Measurements from ENCODE around the gene ASCC3. TPM values are rescaled to one million over a fixed set of nuclear protein-coding genes. Genes with fewer than 3 reads are reported as not detected.

Gene ASCC3
- total and polyA plus RNA-seq, 7 donors, result 6.0 to 27.1 (median 22.4) TPM

DNA sequence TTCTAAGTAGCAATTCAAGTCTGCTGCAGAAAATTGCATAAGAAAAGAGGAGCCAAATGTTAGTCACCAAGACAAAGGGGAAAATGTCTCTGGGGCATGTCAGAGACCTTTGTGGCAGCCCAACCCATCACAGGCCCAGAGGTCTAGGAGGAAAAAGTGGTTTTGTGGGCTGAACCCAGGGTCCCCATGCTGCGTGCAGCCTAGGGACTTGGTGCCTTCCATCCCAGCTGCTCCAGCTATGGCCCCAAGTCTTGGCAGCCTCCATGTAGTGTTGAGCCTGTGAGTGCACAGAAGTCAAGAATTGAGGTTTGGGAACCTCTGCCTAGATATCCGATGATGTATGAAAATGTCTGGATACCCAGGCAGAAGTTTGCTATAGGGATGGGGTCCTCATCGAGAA, 181.1 kb downstream of the ASCC3 start:
- intact Hi-C loops (cut with DNase I), result no loop called here
- Histone ChIP-seq H3K4me3 (no peak overlapping the region), H3K27ac (no peak overlapping the region), H3K27me3 (no peaks in the 10 kb centered on the region), H3K9me3 (no peaks in the 10 kb centered on the region), H3K36me3 (no peaks in the 10 kb centered on the region), H3K4me1 (no peaks in the 10 kb centered on the region)
- WGBS, 2 donors, result 96 to 99% methylated on average over 3 of the region's 3 CpGs
- TF ChIP-seq POLR2AphosphoS5 (IDR thresholded peaks at IDR 0.05) (no peak), POLR2A (IDR thresholded peaks at IDR 0.05) (no peak), CTCF (IDR thresholded peaks at IDR 0.05) (no peak), EP300 (IDR thresholded peaks at IDR 0.05) (no peak)
- DNase-seq, result no peak

DNA sequence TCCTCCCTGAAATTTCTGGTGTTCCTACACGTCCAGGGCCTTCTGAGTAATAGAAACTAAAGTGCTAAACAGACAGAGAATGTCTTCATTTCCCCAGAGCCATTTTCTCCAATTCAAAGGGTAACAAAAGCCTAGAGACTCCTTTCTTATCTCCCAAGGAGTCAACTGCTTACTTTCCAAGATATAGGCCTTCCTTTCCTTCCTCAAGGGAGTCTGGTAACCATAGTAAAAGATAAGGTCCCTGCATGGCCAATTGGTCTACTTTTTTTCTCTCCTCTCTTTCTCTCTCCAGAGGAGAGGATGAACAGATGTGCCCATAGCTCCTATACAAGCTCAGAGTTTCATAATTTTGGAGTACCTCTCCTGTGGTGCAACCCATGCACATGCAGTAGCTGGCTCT, 185.7 kb downstream of the ASCC3 start:
- no peak for TF ChIP-seq CTCF (IDR thresholded peaks at IDR 0.05)
- no peak for TF ChIP-seq POLR2A (IDR thresholded peaks at IDR 0.05)
- no peak for TF ChIP-seq EP300 (IDR thresholded peaks at IDR 0.05)
- TF ChIP-seq POLR2AphosphoS5 (IDR thresholded peaks at IDR 0.05), result no peak
- H3K27ac ChIP-seq, result no peak overlapping the region
- no peaks in the 10 kb centered on the region for H3K36me3 ChIP-seq
- WGBS, 2 donors, result 84 to 87% methylated on average over 1 of the region's 1 CpG
- no peaks in the 10 kb centered on the region for H3K27me3 ChIP-seq
- H3K4me1 ChIP-seq, result no peaks in the 10 kb centered on the region
- intact Hi-C loops (cut with DNase I), result no loop called here
- no peaks in the 10 kb centered on the region for H3K9me3 ChIP-seq
- DNase-seq, result no peak
- H3K4me3 ChIP-seq, result no peak overlapping the region

DNA sequence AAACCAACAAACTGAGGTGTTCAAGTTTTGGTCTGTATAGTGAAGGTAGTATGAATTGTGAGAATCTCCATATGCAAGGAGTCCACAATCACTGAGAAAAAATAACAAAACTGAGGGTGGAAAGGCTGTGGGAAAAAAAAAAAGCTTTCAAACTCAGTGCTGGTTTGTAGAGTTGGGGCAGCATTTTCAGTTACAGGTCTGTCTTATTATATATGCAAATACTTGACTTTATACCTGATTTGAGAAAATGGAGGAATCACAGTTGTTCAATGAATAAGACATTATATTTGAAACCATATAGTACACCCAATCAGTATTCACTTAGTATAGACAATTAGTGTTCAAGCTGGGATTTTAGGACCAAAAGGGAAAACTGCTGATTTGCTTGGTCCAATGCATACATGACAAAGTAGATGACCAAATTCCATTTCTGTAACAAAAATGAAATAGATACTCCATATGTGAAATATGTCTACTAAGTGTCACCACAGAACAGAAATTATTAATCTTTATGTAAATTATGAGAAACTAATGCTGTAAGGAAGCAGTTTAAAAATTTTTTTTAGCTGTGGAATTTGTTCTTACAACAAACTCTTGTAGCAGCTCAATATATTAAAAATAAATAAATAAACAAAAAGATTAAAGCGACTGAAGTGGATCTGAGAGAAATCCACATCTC, 187.7 kb downstream of the ASCC3 start:
- intact Hi-C loops (cut with DNase I), result no loop called here
- H3K27ac ChIP-seq, result no peak overlapping the region
- H3K27me3 ChIP-seq, result no peaks in the 10 kb centered on the region
- WGBS, 2 donors, result 90 to 95% methylated on average over 1 of the region's 1 CpG
- H3K36me3 ChIP-seq, result no peaks in the 10 kb centered on the region
- no peak overlapping the region for H3K4me3 ChIP-seq
- no peak for DNase-seq
- no peaks in the 10 kb centered on the region for H3K4me1 ChIP-seq
- TF ChIP-seq CTCF (IDR thresholded peaks at IDR 0.05), result no peak
- no peak for TF ChIP-seq EP300 (IDR thresholded peaks at IDR 0.05)
- TF ChIP-seq POLR2AphosphoS5 (IDR thresholded peaks at IDR 0.05), result no peak
- no peak for TF ChIP-seq POLR2A (IDR thresholded peaks at IDR 0.05)
- H3K9me3 ChIP-seq, result no peaks in the 10 kb centered on the region

- 68 to 78% methylated on average over 2 of the region's 2 CpGs for WGBS, 2 donors
- Histone ChIP-seq H3K4me3 (no peak overlapping the region), H3K27me3 (no peaks in the 10 kb centered on the region), H3K27ac (no peak overlapping the region), H3K9me3 (no peaks in the 10 kb centered on the region), H3K4me1 (no peaks in the 10 kb centered on the region), H3K36me3 (no peaks in the 10 kb centered on the region)
- DNase-seq, result no peak
- intact Hi-C loops (cut with DNase I), result no loop called here
- TF ChIP-seq EP300 (IDR thresholded peaks at IDR 0.05) (no peak), POLR2A (IDR thresholded peaks at IDR 0.05) (no peak), POLR2AphosphoS5 (IDR thresholded peaks at IDR 0.05) (no peak), CTCF (IDR thresholded peaks at IDR 0.05) (no peak)
Measured at GRCh38 chr6:100691972-100692371, 189.2 kb downstream of the ASCC3 start.

DNA sequence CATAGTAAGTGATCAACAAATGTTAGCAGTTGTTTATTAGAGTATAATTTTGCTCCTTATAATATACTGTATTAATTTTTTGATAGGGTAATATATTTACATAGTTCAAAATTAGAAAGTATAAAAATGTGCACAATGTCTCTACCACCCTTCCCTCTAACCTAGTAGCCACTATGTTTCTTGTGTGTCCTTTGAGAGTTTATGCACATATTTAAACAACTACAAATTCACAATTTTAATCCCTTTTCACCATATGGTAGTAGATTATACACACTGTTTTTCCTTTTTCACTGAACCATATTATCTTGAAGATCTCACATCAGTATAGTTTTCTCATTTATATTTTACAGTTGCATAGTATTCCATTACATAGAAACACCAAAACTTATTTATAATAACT, 194.9 kb downstream of the ASCC3 start:
- TF ChIP-seq CTCF (IDR thresholded peaks at IDR 0.05), result no peak
- TF ChIP-seq POLR2A (IDR thresholded peaks at IDR 0.05), result no peak
- no peak for TF ChIP-seq EP300 (IDR thresholded peaks at IDR 0.05)
- TF ChIP-seq POLR2AphosphoS5 (IDR thresholded peaks at IDR 0.05), result no peak
- Histone ChIP-seq H3K9me3 (no peaks in the 10 kb centered on the region), H3K4me1 (peaks cover 0 to 7% (median 0%) of the 10 kb centered on the region in 4 donors), H3K27ac (no peak overlapping the region), H3K36me3 (no peaks in the 10 kb centered on the region), H3K4me3 (no peak overlapping the region), H3K27me3 (no peaks in the 10 kb centered on the region)
- no peak for DNase-seq
- intact Hi-C loops (cut with DNase I), result no loop called here
